Ovary (tissue), 3 donors: ENCODE results near the gene ZRSR2.

ENCODE experiments used
- CTCF ChIP-seq, 3 donors: fragments of 450-650 bp in 2 of 3; fragments of 200-600 bp in 1 of 3; IDR thresholded peaks; one replicate each; pipeline versions ENCODE4 v1.5.1 to v1.8.0; 2016 to 2022; ENCODE audit warnings: antibody characterized with exemption in 3 of 3, mild to moderate bottlenecking in 1 of 3
- EP300 ChIP-seq: sonication (generic); formaldehyde crosslinking; IDR thresholded peaks from one replicate; pipeline ENCODE4 v1.6.1; 2017; ENCODE audit warnings: antibody characterized with exemption
- POLR2A ChIP-seq: fragments of 450-650 bp; IDR thresholded peaks from one replicate; pipeline ENCODE4 v1.6.1; 2017; ENCODE audit warnings: antibody characterized with exemption, mild to moderate bottlenecking, moderate library complexity
- donor health status: DM: no; HTN: no; CAD: no.

DNA sequence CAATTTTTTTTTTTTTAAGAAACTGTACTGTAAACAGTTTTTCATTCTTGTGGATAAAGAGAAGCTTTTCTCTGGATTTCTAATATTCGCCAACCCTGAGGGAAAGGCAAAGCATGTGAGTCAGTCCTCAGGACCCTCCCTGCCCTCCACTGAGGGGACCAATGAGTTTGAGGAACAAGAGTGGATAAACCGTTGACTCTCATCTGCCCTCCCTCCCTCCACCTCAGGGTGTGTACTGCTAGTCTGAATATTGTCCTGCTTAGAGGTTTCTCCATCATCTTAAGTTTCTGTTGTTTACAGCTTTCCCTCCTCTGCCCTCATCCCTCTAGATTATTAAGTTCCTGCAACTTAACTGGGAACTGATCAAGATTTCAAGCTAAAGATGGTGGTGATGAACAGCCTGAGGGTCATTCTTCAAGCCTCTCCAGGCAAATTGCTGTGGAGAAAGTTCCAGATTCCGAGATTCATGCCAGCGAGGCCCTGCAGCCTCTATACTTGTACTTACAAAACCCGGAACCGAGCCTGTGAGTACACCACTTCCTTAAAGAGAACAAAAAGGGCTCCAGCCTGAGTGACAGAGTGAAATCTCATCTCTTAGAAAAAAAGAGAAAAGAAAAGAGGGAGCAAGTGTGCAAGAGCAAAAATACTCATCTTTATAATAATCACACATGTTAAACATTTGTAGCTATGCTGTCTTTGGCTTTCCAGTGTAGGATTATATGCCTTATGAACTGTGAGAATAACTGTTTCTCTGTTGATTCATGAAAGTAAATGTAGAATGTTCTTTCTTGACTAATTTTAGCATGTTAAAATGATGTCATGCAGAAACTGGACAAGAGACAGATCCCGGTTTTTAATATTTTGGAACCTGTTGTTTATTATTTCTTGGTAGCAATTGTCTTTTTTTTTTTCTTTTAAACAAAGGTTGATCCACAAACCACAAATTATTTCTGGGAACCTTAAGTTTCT is 40.4 kb upstream of the ZRSR2 start:
- no peak for TF ChIP-seq CTCF (IDR thresholded peaks at IDR 0.05)
- no peak for TF ChIP-seq POLR2A
- TF ChIP-seq EP300: no peak
